GM19240 (cell line): Measurements from ENCODE around the gene PTPN9.
"Not testable (repeated sequence)": the region's sequence is repeated elsewhere in the genome, so short reads cannot be mapped to it uniquely, and the experiment has no call there.

Experiments used
- DNase-seq: peaks from one replicate; pipeline ENCODE4 v3.0.0; 2011; ENCODE audit warnings: low spot score; ENCODE audit not compliant: insufficient read length

PTPN9 gene

DNA sequence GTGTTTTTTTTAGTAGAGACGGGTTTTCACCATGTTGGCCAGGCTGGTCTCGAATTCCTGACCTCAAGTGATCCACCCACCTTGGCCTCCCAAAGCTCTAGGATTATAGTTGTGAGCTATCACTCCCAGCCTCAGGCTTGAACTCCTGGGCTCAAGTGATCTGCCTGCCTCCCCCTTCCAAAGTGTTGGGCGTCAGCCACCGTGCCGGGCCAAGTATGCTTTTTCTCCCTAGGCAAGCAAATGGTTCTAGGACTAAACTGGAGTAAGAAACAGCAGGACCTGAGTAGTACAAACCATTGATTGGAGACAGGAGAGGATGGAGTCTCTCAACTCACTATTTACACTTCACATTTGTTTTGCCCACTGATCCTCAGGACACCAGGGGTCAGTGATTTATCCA is 4.6 kb upstream of the PTPN9 start:
- no peak for DNase-seq

DNA sequence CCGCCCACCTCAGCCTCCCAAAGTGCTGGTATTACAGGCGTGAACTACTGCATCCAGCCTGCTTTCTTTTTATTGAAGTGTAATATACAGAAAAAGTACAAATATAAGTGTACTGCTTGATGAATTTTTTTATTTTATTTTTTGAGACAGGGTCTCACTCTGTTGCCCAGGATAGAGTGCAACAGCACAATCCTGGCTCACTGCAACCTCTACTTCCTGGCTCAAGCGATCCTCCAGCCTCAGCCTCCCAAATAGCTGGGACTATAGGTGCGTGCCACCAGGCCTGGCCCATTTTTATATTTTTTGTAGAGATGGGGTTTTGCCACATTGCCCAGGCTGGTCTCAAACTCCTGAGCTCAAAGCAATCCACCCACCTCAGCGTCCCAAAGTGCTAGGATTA is 3.8 kb upstream of the PTPN9 start:
- DNase-seq: not testable (repeated sequence)

DNA sequence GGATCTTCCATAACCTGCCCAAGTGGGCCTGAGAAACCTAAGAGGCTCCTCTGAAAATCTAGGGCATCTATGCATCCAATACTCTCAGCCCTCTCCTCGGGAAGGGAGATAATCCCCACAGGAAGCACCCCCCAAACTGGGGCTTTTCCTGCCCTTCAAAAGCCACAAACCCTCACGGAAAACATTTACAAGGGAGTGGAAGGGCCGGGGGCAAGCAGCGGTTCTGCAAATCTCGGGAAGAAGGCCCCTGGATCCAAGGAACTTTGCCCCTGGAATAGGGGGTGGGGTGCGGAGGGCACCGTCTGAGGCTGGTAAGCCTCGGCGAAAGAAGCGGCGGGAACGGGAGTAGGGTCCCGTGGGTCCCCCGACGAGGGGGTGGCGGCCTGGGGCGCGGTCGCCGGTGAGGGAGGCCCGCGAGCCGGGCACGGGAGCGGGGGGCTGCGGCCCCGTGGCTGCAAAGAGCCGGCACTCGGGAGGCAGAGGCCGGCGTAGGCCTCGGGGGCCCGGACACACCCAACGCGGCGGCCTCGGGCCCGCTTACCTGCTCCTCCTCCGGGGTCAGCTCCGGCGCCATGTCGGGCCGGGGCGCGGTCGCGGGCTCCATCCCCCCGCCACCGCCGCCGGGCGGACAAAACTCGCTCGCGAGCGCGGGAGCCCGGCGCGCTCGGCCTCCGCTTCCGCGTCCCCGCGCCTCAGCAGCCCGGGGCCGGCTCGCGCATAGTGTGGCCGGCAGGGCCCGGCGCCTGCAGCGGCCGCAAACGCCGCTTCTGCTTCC is 755 bp downstream of the PTPN9 start:
- DNase-seq: no peak

DNA sequence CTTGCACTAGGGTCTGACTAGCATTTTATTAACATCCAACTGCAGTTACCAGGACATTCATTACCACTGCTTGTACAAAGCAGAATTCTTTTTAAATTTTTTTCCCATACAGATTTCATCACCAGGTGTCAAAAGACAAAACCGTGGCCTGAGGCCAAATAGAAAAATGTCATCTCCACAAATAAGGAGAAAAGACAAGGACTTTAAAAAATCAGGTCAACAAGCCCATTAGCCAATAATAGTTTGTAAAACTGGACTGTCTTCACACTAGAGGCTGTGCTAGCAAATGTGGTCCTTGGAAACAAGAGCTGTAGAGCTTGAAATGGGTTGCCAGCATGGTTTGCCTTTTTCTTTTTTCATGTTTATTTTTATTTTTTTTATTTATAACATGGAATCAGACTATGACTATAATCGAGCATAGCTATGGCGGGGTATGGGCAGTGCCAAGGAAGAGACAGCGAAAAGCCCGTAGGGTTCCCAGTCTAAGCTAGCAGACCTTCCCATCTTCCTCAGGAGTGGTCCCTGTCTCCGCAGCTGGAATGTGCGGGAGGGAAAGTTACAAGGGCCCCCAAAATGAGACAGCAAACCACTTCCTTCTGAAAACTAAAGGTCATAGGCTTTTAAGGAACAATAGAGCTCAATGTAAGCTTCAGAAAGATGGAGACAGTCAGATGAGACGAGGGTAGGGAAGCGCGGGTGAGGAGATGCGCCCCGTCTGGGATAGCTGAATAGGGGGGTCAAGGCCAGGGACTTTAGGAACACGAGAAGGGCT is 1.5 kb downstream of the PTPN9 start:
- no peak for DNase-seq

DNA sequence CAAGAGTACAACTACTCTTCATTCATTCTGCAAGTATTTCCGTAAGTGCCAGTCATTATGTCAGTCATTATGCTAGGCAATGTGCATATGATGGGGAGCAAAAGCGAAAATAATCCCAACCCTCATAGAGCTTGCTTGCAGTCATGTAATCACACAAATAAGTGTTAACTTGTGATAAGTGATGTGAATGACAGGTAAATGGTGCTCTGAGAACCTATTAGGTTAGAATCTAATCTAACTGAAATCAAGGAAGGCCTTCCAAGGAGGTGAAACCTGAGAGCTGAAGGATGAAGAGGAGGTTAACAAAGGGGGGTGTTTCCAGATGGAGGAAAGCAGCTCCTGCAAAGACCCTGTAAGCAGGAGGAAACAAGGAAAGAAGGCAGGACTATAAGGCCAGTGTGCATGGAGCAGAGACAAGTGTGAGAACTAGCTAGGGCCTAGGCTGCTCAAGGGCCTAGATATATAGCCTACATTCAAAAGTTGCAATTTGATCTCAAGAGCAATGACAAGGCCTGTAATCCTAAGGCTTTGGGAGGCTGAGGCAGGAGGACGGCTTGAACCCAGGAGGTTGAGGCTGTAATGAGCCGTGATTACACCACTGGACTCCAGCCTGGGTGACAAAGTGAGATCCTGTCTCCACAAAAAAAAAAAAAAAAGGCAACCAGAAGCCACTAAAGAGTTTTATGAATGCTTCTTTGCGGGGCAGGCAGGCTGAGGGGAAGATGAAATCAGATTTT is 5.3 kb downstream of the PTPN9 start:
- DNase-seq: no peak

DNA sequence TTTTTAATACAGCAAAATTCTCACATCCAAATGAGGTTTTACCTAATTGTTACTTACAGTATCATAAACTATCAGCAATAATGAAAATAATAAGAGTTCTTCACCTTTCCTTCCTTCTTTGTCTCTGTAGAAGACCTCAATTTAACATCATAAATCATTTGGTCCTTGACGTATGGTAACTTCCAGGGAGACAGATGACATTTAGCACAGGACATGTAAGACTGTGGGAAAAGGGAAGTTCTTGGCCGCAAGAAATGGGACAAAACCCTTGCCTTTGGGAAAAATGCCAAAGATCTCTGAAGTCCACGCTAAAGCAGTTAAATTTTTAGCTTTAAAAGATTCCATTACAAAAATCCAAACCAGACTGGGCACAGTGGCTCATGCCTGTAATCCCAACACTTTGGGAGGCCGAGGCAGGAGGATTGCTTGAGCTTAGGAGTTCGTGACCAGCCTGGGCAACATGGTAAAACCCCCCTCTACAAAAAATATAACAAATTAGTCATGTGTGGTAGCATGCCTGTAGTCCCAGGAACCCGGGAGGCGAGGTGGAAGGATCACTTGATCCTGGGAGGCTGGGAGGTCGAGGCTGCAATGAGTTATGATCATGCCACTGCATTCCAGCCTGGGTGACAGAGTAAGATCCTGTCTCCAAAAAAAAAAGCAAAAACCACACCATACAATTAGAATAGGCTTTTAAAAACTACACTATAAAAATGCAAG is 8.8 kb downstream of the PTPN9 start:
- DNase-seq: no peak

DNA sequence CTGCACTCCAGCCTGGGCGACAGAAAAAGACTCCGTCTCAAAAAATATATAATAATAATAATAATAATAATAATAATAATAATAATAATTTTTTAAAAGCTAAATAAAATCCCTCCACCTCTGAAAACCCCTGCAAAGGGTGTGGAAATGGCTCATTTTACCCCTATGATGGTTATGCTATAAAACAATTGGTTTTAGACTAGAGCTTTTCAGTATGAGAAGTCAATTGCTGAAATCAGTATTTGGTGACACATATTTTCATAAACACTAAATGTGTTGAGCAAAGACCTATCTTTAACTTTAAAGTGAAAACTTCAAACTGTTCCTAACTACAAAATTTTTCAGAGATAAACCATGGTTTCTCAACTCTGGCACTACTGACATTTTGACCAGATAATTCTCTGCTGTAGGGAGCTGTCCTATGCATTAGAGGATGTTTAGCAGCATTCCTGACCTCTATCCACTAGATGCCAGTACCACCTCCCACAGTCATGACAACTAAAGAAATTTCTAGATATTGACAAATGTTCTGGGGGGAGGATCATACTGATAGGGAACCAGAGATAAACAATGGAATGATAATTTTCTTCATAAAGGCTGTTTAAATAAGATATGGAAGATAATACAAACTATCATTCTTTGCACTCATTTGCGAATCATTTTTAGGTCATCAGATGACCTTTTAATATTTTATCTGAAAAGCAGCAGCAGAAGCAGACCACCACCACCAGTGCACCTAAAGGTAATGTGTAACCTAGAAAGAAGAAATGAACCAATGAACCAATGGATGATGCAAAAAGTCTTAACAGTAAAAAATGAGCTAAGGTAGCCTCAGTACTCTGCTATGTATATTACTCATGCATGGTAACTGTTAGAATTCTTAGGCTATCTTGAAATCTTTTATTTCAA is 13.8 kb downstream of the PTPN9 start:
- no peak for DNase-seq

DNA sequence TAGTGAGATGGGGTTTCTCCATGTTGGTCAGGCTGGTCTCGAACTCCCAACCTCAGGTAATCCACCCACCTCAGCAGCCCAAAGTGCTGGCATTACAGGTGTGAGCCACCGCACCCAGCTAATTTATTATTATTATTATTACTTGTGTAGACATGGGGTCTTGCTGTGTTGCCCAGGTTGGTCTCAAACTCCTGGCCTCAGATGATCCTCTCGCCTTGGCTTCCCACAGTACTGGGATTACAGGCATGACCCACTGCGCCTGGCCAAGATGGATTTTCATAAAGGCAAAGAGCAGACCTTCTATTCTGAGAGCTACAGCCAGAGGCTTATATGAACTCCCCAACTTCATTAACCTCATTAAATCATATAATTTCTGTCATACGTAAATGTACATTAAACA is 17.2 kb downstream of the PTPN9 start:
- DNase-seq: no peak

DNA sequence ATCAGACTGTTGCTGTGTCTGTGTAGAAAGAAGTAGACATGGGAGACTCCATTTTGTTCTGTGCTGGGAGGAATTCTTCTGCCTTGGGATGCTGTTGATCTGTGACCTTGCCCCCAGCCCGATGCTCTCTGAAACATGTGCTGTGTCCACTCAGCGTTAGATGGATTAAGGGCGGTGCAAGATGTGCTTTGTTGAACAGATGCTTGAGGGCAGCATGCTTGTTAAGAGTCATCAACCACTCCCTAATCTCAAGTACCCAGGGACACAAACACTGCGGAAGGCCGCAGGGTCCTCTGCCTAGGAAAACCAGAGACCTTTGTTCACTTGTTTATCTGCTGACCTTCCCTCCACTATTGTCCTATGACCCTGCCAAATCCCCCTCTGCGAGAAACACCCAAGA is 19.8 kb downstream of the PTPN9 start:
- DNase-seq: not testable (repeated sequence)

DNA sequence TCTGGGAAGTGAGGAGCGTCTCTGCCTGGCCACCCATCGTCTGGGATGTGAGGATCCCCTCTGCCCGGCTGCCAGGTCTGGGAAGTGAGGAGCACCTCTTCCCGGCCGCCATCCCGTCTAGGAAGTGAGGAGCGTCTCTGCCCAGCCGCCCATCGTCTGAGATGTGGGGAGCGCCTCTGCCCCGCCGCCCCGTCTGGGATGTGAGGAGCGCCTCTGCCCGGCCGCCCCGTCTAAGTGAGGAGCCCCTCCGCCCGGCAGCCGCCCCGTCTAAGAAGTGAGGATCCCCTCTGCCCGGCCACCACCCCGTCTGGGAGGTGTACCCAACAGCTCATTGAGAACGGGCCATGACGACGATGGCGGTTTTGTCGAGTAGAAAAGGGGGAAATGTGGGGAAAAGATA is 20.2 kb downstream of the PTPN9 start:
- not testable (repeated sequence) for DNase-seq

DNA sequence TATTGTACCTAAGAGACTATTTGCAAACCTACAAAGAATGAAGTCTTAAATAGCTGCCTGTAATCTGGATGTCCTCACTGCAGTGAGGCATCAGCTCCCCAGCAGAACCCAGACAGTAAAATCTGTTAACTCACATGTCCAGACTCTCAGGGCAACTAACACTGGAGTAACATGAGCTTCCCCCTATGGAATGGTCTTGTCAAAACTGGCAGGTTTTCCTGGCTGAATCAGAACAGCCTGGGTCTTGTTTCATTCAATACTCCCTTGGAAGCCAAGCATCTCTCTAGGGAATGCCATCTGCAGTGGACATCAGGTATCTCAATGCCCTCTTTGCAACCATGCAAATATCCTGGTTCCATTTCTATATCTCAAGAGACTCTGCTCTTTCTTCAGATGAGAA is 24.4 kb downstream of the PTPN9 start:
- DNase-seq: no peak

DNA sequence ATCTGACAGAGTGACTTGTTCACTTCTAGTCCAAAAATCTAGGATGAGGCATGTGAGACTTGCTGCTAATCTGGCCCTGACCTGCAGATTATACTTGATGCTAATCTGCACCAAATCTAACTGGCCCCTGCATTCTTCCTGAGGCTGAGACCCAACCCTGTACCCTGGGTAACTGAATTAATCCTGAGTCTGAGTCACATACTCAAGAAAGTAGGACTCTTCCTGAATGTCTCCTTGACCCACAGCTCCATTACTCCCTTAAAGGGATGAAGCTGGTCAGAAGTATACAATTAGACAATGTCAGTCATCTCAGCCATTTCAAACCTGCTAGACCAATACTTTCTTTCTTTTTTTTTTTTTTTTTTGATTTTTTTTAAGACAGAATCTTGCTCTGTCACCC is 25.5 kb downstream of the PTPN9 start:
- DNase-seq: no peak

DNA sequence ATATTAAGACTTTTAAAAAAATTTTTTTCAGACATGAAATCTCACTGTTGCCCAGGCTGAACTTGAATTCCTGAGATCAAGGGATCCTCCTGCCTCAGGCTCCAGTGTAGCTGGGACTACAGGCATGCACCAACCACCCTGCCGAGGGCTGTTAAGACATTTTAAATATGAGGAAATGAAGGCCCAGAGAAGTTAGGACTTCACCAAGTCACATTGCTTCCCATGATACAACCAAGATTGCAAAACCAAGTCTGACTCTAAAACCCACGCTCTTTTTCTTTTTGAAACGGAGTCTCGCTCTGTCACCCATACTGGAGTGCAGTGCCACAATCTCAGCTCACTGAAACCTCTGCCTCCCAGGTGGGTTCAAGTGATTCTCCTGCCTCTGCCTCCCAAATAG is 28.0 kb downstream of the PTPN9 start:
- no peak for DNase-seq

DNA sequence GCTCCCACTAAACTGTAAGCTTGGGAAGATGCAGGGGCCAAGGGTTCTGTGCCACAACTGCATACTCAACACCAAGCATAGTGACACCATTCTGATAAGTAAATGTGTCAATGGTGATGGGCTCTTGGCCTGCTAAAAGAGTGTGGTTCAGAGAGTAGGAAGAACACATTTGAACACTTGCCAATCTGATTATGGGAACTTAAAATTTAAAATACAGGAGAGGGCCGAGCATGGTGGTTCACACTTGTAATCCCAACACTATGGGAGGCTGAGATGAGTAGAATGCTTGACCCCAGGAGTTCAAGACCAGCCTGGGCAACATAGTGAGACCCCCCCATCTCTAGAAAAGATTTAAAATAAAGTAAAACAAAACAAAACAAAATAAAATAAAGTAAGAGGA is 34.1 kb downstream of the PTPN9 start:
- no peak for DNase-seq

DNA sequence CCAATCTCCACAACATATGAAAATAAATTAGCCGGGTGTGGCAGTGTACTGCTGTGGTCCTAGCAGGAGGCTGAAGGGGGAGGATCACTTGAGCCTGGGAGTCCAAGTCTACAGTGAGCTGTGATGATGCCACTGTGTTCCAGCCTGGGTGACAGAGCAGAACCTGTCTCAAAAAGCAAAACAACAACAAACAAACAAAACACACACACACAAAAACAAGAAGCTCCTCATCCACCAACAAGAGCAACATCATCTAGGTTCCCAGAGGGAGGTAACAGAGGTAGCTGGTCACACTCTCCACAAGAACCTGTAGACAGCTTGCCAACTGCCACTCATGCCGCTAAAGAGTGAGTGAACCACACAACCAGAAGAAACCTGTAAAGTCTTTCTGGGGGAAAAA is 34.8 kb downstream of the PTPN9 start:
- DNase-seq: no peak

DNA sequence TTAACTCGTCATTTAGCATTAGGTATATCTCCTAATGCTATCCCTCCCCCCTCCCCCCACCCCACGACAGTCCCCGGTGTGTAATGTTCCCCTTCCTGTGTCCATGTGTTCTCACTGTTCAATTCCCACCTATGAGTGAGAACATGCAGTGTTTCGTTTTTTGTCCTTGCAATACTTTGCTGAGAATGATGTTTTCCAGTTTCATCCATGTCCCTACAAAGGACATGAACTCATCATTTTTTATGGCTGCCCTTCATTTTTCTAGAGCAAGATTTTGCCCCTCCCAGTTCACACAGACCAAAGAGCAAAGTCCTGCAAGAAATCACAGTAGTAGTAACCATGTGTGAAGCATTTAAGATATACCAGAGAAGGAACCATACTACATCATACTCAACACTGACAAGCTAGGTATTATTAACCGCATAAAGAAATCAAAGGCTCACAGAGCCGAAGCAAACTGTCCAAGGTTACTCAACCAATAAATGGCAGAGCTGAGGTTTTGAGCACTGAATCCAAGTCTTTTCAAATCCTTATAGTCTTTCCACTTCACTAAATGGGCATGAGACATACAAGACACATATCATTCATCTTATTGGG is 36.1 kb downstream of the PTPN9 start:
- DNase-seq: not testable (repeated sequence)

DNA sequence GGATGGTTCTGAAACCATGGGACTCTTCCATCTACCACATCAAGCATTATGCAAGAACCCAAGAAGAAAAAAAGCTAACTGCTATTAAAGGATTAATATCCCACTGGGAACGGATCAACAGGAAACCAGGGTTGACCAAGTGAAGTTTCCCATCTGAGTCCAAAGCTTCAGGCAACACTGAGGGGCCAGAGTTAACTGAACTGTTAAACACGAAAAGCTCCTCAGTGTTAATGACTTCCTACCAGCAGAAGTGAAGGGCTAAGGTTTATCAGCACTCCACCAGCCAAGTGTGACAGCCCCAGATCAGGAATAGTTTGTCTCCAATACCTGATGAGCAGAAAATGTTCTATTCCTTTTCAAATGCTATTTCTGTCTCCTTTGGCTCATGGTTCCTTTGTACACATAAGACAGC is 36.7 kb downstream of the PTPN9 start:
- no peak for DNase-seq

DNA sequence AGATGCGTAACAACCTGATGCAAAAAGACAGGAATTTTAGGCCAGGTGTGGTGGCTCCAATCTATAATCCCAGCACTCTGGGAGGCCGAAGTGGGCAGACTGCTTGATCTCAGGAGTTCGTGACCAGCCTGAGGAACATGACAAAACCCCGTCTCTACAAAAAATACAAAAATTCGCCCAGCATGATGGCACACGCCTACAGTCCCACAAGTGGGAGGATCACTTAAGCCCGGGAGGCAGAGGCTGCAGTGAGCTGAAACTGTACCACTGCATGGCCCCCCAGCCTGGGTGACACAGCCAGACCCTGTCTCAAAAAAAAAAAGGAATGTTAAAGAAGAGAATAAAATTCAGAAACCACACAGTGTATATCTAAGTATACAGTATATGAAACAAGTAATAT is 40.7 kb downstream of the PTPN9 start:
- no peak for DNase-seq

DNA sequence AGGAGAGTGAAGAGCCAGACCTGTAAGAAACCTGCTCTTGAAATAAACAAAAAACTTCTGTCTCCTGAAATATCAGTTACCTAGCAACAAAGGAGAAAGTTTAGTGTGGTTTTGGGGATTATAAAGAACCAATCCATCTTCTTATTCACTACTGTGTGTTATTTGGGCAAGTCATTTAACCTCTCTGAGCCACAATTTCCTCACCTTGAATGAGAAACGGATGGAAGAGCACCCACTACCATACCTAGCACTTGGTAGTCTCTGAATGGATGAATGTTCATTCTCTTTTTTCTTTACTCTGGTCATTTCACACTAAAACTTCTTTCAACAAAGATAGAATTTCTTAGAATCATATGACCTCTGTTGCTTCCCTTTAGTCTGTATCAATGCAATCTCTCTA is 45.2 kb downstream of the PTPN9 start:
- no peak for DNase-seq
